ENCODE data around the gene MAPK10.

MAPK10 gene

GRCh38 chr4:86359944-86360478, at the start of gene MAPK10:
MAPK10 (minus strand) TSS chr4:86360053.
- Histone ChIP-seq H3K27ac (ENCODE audit: low read depth, low read length) (no peak within 1 kb of the TSS), H3K9me3 (ENCODE audit: control insufficient read depth in 5 of 5, low read length in 5 of 5) (no peaks in the 10 kb centered on the region), H3K36me3 (ENCODE audit: control insufficient read depth in 5 of 5, insufficient read depth in 5 of 5, low read length in 5 of 5) (no peaks in the 10 kb centered on the region), H3K4me1 (ENCODE audit: control insufficient read depth in 5 of 5, insufficient read depth in 5 of 5, low read length in 5 of 5) (peaks cover 0 to 23% (median 15%) of the 10 kb centered on the region in 5 donors), H3K9ac (ENCODE audit: low read length in 5 of 5) (no peak within 1 kb of the TSS), H3K27me3 (ENCODE audit: control insufficient read depth in 5 of 5, insufficient read depth in 4 of 5, low read length in 5 of 5) (no peaks in the 10 kb centered on the region), H3K4me3 (ENCODE audit: low read depth in 1 of 5, low read length in 5 of 5) (peak within 1 kb of the TSS; percentile 41 to 73 (median 51))

- Histone ChIP-seq H3K9ac (ENCODE audit: low read length in 5 of 5) (no peak overlapping the region), H3K9me3 (ENCODE audit: control insufficient read depth in 5 of 5, low read length in 5 of 5) (no peaks in the 10 kb centered on the region), H3K27ac (ENCODE audit: low read depth, low read length) (no peak overlapping the region), H3K27me3 (ENCODE audit: control insufficient read depth in 5 of 5, insufficient read depth in 4 of 5, low read length in 5 of 5) (no peaks in the 10 kb centered on the region), H3K4me1 (ENCODE audit: control insufficient read depth in 5 of 5, insufficient read depth in 5 of 5, low read length in 5 of 5) (no peaks in the 10 kb centered on the region), H3K36me3 (ENCODE audit: control insufficient read depth in 5 of 5, insufficient read depth in 5 of 5, low read length in 5 of 5) (no peaks in the 10 kb centered on the region), H3K4me3 (ENCODE audit: low read depth in 1 of 5, low read length in 5 of 5) (no peak overlapping the region)
Measured at GRCh38 chr4:86403575-86403974, 43.7 kb upstream of the MAPK10 start.

- H3K4me1 ChIP-seq (ENCODE audit: control insufficient read depth in 5 of 5, insufficient read depth in 5 of 5, low read length in 5 of 5), result no peaks in the 10 kb centered on the region
- H3K27ac ChIP-seq (ENCODE audit: low read depth, low read length), result no peak overlapping the region
- no peaks in the 10 kb centered on the region for H3K27me3 ChIP-seq (ENCODE audit: control insufficient read depth in 5 of 5, insufficient read depth in 4 of 5, low read length in 5 of 5)
- no peaks in the 10 kb centered on the region for H3K36me3 ChIP-seq (ENCODE audit: control insufficient read depth in 5 of 5, insufficient read depth in 5 of 5, low read length in 5 of 5)
- H3K9me3 ChIP-seq (ENCODE audit: control insufficient read depth in 5 of 5, low read length in 5 of 5), result no peaks in the 10 kb centered on the region
- H3K9ac ChIP-seq (ENCODE audit: low read length in 5 of 5), result no peak overlapping the region
- no peak overlapping the region for H3K4me3 ChIP-seq (ENCODE audit: low read depth in 1 of 5, low read length in 5 of 5)
Measured at GRCh38 chr4:86401826-86402225, 42.0 kb upstream of the MAPK10 start.

- Histone ChIP-seq H3K27ac (ENCODE audit: low read depth, low read length) (no peak overlapping the region), H3K4me3 (ENCODE audit: low read depth in 1 of 5, low read length in 5 of 5) (no peak overlapping the region), H3K4me1 (ENCODE audit: control insufficient read depth in 5 of 5, insufficient read depth in 5 of 5, low read length in 5 of 5) (no peaks in the 10 kb centered on the region), H3K27me3 (ENCODE audit: control insufficient read depth in 5 of 5, insufficient read depth in 4 of 5, low read length in 5 of 5) (no peaks in the 10 kb centered on the region), H3K36me3 (ENCODE audit: control insufficient read depth in 5 of 5, insufficient read depth in 5 of 5, low read length in 5 of 5) (no peaks in the 10 kb centered on the region), H3K9ac (ENCODE audit: low read length in 5 of 5) (no peak overlapping the region), H3K9me3 (ENCODE audit: control insufficient read depth in 5 of 5, low read length in 5 of 5) (no peaks in the 10 kb centered on the region)
Measured at GRCh38 chr4:86400216-86400615, 40.4 kb upstream of the MAPK10 start.

- H3K36me3 ChIP-seq (ENCODE audit: control insufficient read depth in 5 of 5, insufficient read depth in 5 of 5, low read length in 5 of 5), result no peaks in the 10 kb centered on the region
- H3K27me3 ChIP-seq (ENCODE audit: control insufficient read depth in 5 of 5, insufficient read depth in 4 of 5, low read length in 5 of 5), result no peaks in the 10 kb centered on the region
- H3K4me1 ChIP-seq (ENCODE audit: control insufficient read depth in 5 of 5, insufficient read depth in 5 of 5, low read length in 5 of 5), result no peaks in the 10 kb centered on the region
- no peak overlapping the region for H3K9ac ChIP-seq (ENCODE audit: low read length in 5 of 5)
- H3K27ac ChIP-seq (ENCODE audit: low read depth, low read length), result no peak overlapping the region
- H3K4me3 ChIP-seq (ENCODE audit: low read depth in 1 of 5, low read length in 5 of 5), result no peak overlapping the region
- H3K9me3 ChIP-seq (ENCODE audit: control insufficient read depth in 5 of 5, low read length in 5 of 5), result no peaks in the 10 kb centered on the region
Measured at GRCh38 chr4:86398187-86398586, 38.3 kb upstream of the MAPK10 start.

- Histone ChIP-seq H3K36me3 (ENCODE audit: control insufficient read depth in 5 of 5, insufficient read depth in 5 of 5, low read length in 5 of 5) (no peaks in the 10 kb centered on the region), H3K4me1 (ENCODE audit: control insufficient read depth in 5 of 5, insufficient read depth in 5 of 5, low read length in 5 of 5) (no peaks in the 10 kb centered on the region), H3K27me3 (ENCODE audit: control insufficient read depth in 5 of 5, insufficient read depth in 4 of 5, low read length in 5 of 5) (no peaks in the 10 kb centered on the region), H3K27ac (ENCODE audit: low read depth, low read length) (no peak overlapping the region), H3K9me3 (ENCODE audit: control insufficient read depth in 5 of 5, low read length in 5 of 5) (no peaks in the 10 kb centered on the region), H3K4me3 (ENCODE audit: low read depth in 1 of 5, low read length in 5 of 5) (no peak overlapping the region), H3K9ac (ENCODE audit: low read length in 5 of 5) (no peak overlapping the region)
Measured at GRCh38 chr4:86393749-86394148, 33.9 kb upstream of the MAPK10 start.

- no peaks in the 10 kb centered on the region for H3K27me3 ChIP-seq (ENCODE audit: control insufficient read depth in 5 of 5, insufficient read depth in 4 of 5, low read length in 5 of 5)
- no peaks in the 10 kb centered on the region for H3K36me3 ChIP-seq (ENCODE audit: control insufficient read depth in 5 of 5, insufficient read depth in 5 of 5, low read length in 5 of 5)
- H3K9me3 ChIP-seq (ENCODE audit: control insufficient read depth in 5 of 5, low read length in 5 of 5), result no peaks in the 10 kb centered on the region
- no peak overlapping the region for H3K9ac ChIP-seq (ENCODE audit: low read length in 5 of 5)
- H3K4me3 ChIP-seq (ENCODE audit: low read depth in 1 of 5, low read length in 5 of 5), result no peak overlapping the region
- H3K4me1 ChIP-seq (ENCODE audit: control insufficient read depth in 5 of 5, insufficient read depth in 5 of 5, low read length in 5 of 5), result no peaks in the 10 kb centered on the region
- H3K27ac ChIP-seq (ENCODE audit: low read depth, low read length), result no peak overlapping the region
Measured at GRCh38 chr4:86389664-86390063, 29.8 kb upstream of the MAPK10 start.

- no peaks in the 10 kb centered on the region for H3K27me3 ChIP-seq (ENCODE audit: control insufficient read depth in 5 of 5, insufficient read depth in 4 of 5, low read length in 5 of 5)
- H3K27ac ChIP-seq (ENCODE audit: low read depth, low read length), result no peak overlapping the region
- no peak overlapping the region for H3K4me3 ChIP-seq (ENCODE audit: low read depth in 1 of 5, low read length in 5 of 5)
- no peak overlapping the region for H3K9ac ChIP-seq (ENCODE audit: low read length in 5 of 5)
- no peaks in the 10 kb centered on the region for H3K4me1 ChIP-seq (ENCODE audit: control insufficient read depth in 5 of 5, insufficient read depth in 5 of 5, low read length in 5 of 5)
- H3K36me3 ChIP-seq (ENCODE audit: control insufficient read depth in 5 of 5, insufficient read depth in 5 of 5, low read length in 5 of 5), result no peaks in the 10 kb centered on the region
- no peaks in the 10 kb centered on the region for H3K9me3 ChIP-seq (ENCODE audit: control insufficient read depth in 5 of 5, low read length in 5 of 5)
Measured at GRCh38 chr4:86388252-86388651, 28.4 kb upstream of the MAPK10 start.

- H3K27me3 ChIP-seq (ENCODE audit: control insufficient read depth in 5 of 5, insufficient read depth in 4 of 5, low read length in 5 of 5), result no peaks in the 10 kb centered on the region
- H3K9ac ChIP-seq (ENCODE audit: low read length in 5 of 5), result no peak overlapping the region
- no peaks in the 10 kb centered on the region for H3K9me3 ChIP-seq (ENCODE audit: control insufficient read depth in 5 of 5, low read length in 5 of 5)
- H3K36me3 ChIP-seq (ENCODE audit: control insufficient read depth in 5 of 5, insufficient read depth in 5 of 5, low read length in 5 of 5), result no peaks in the 10 kb centered on the region
- H3K4me1 ChIP-seq (ENCODE audit: control insufficient read depth in 5 of 5, insufficient read depth in 5 of 5, low read length in 5 of 5), result no peaks in the 10 kb centered on the region
- H3K4me3 ChIP-seq (ENCODE audit: low read depth in 1 of 5, low read length in 5 of 5), result no peak overlapping the region
- no peak overlapping the region for H3K27ac ChIP-seq (ENCODE audit: low read depth, low read length)
Measured at GRCh38 chr4:86386817-86387415, 27.1 kb upstream of the MAPK10 start.

GRCh38 chr4:86386201-86386600, 26.3 kb upstream of the MAPK10 start:
- H3K9me3 ChIP-seq (ENCODE audit: control insufficient read depth in 5 of 5, low read length in 5 of 5), result no peaks in the 10 kb centered on the region
- H3K4me3 ChIP-seq (ENCODE audit: low read depth in 1 of 5, low read length in 5 of 5), result no peak overlapping the region
- no peak overlapping the region for H3K27ac ChIP-seq (ENCODE audit: low read depth, low read length)
- no peaks in the 10 kb centered on the region for H3K36me3 ChIP-seq (ENCODE audit: control insufficient read depth in 5 of 5, insufficient read depth in 5 of 5, low read length in 5 of 5)
- no peak overlapping the region for H3K9ac ChIP-seq (ENCODE audit: low read length in 5 of 5)
- H3K4me1 ChIP-seq (ENCODE audit: control insufficient read depth in 5 of 5, insufficient read depth in 5 of 5, low read length in 5 of 5), result no peaks in the 10 kb centered on the region
- H3K27me3 ChIP-seq (ENCODE audit: control insufficient read depth in 5 of 5, insufficient read depth in 4 of 5, low read length in 5 of 5), result no peaks in the 10 kb centered on the region
